Caco-2 (cell line): Measurements from ENCODE around the gene RFNG. TPM values are rescaled to one million over a fixed set of nuclear protein-coding genes. Genes with fewer than 3 reads are reported as not detected.

Experiments
- BruUV-seq: library from RNA; stranded (reverse); fragments of 400-500 nt; replicated peaks from 2 replicates; lab custom pipeline; 2021; lab: Mats Ljungman, UMichigan
- CTCF ChIA-PET: fragments of 300-600 bp; sonication (Branson Sonifier 250); formaldehyde crosslinking; loops from one replicate; lab custom pipeline; 2022; ENCODE audit warnings: antibody characterized with exemption; lab: Charles Lee
- POLR2A ChIA-PET: fragments of 300-600 bp; sonication (Branson Sonifier 250); formaldehyde crosslinking; loops from one replicate; lab custom pipeline; 2022; ENCODE audit warnings: antibody characterized with exemption; lab: Charles Lee
- DNase-seq, 2 experiments: peaks; one replicate each; pipeline versions ENCODE4 v3.0.0 to v3.0.0-alpha.2; 2020 to 2022
- H3K27me3 ChIP-seq: replicated peaks from 2 replicates; pipeline ENCODE4 v1.6.0; 2011; ENCODE audit warnings: low read length; ENCODE audit not compliant: control insufficient read depth, insufficient read depth
- H3K36me3 ChIP-seq: 2 replicates; pipeline ENCODE4 v1.5.1; 2011; ENCODE audit warnings: low read length; ENCODE audit not compliant: control insufficient read depth, insufficient read depth
- H3K4me1 ChIP-seq: fragments of 250-450 bp; sonication (Bioruptor Pico); 2 replicates; pipeline ENCODE4 v1.5.1; 2020; ENCODE audit warnings: mild to moderate bottlenecking
- H3K4me3 ChIP-seq: 2 replicates; pipeline ENCODE4 v1.5.1; 2011; ENCODE audit warnings: low read depth, mild to moderate bottlenecking, control low read depth, low read length
- H3K9me3 ChIP-seq: fragments of 250-450 bp; sonication (Bioruptor Pico); 2 replicates; pipeline ENCODE4 v1.5.1; 2020; ENCODE audit warnings: mild to moderate bottlenecking, moderate library complexity
- H3K27ac Mint-ChIP-seq: one replicate; pipeline ENCODE4 v1.8.0; 2022; ENCODE audit warnings: mixed read lengths; ENCODE audit not compliant: unreplicated experiment
- H3K27me3 Mint-ChIP-seq: one replicate; pipeline ENCODE4 v1.8.0; 2022; ENCODE audit warnings: mixed read lengths; ENCODE audit not compliant: insufficient read depth, unreplicated experiment
- H3K36me3 Mint-ChIP-seq: one replicate; pipeline ENCODE4 v1.8.0; 2022; ENCODE audit warnings: mild to moderate bottlenecking, mixed read lengths; ENCODE audit not compliant: insufficient read depth, unreplicated experiment
- H3K4me1 Mint-ChIP-seq: one replicate; pipeline ENCODE4 v1.8.0; 2022; ENCODE audit warnings: low read depth, mixed read lengths; ENCODE audit not compliant: unreplicated experiment
- H3K4me3 Mint-ChIP-seq: one replicate; pipeline ENCODE4 v1.8.0; 2022; ENCODE audit warnings: mild to moderate bottlenecking, moderate library complexity, mixed read lengths; ENCODE audit not compliant: unreplicated experiment
- H3K9me3 Mint-ChIP-seq: one replicate; pipeline ENCODE4 v1.8.0; 2022; ENCODE audit warnings: mixed read lengths; ENCODE audit not compliant: unreplicated experiment
- CTCF ChIP-seq, 2 experiments: fragments of 200-600 bp in 1 of 2; IDR thresholded peaks; 1 replicate in 1 of 2; 2 replicates in 1 of 2; pipeline versions ENCODE4 v1.5.1 to v1.8.0; 2011 to 2022; ENCODE audit warnings: antibody characterized with exemption in 1 of 2, control low read depth in 1 of 2, inconsistent platforms in 1 of 2, low read depth in 1 of 2, low read length in 1 of 2, mild to moderate bottlenecking in 1 of 2, moderate library complexity in 1 of 2; ENCODE audit not compliant: insufficient read depth in 1 of 2, severe bottlenecking in 1 of 2, unreplicated experiment in 1 of 2
- intact Hi-C: fragments of 100-400 bp; cut with micrococcal nuclease; formaldehyde crosslinking; loops from one replicate; pipeline ENCODE4 v1.10.0; 2022; ENCODE audit not compliant: unreplicated experiment
- total RNA-seq: library from RNA; stranded (reverse); gene quantifications from 2 replicates; pipeline ENCODE4 v1.2.3, GENCODE V29; 2022

The RFNG gene
- total RNA-seq, 1 experiment from 2014 or later: 35.5 TPM

GRCh38 chr17:82060001-82060380 is 8.4 kb upstream of the RFNG start:
- intact Hi-C loops: no loop called here
- no peak for DNase-seq
- CTCF ChIA-PET: interaction anchor here (1.7 kb wide), 1 partner anchor 30 kb away, joined by 5 read pairs; no protein-coding TSS in a partner anchor
- Mint-ChIP-seq H3K4me3 (no peak overlapping the region), H3K9me3 (no peaks in the 10 kb centered on the region), H3K36me3 (peaks cover 69% of the 10 kb centered on the region), H3K4me1 (no peaks in the 10 kb centered on the region), H3K27me3 (no peaks in the 10 kb centered on the region), H3K27ac (no peak overlapping the region)
- no peak for TF ChIP-seq CTCF (IDR thresholded peaks at IDR 0.05; ENCODE audit: insufficient read depth in 1 of 2, low read depth in 1 of 2, low read length in 1 of 2, severe bottlenecking in 1 of 2, unreplicated experiment in 1 of 2)
- H3K36me3 ChIP-seq: peaks cover 3% of the 10 kb centered on the region
- H3K4me3 ChIP-seq: no peak overlapping the region
- no peaks in the 10 kb centered on the region for H3K27me3 ChIP-seq
- no TSS peak for BruUV-seq
- no peaks in the 10 kb centered on the region for H3K9me3 ChIP-seq
- H3K4me1 ChIP-seq: 0 out of 2 replicates have a peak, but pooled peaks cover 5% of the 10 kb centered on the region
- POLR2A ChIA-PET: interaction anchor here (0.6 kb wide), 1 partner anchor 146 kb away, joined by 3 read pairs; no protein-coding TSS in a partner anchor

- 0 out of 2 replicates have a peak, but pooled peaks cover under 1% of the 10 kb centered on the region for H3K4me1 ChIP-seq
- no TSS peak for BruUV-seq
- no peaks in the 10 kb centered on the region for H3K27me3 Mint-ChIP-seq
- H3K4me3 Mint-ChIP-seq: no peak overlapping the region
- ChIA-PET CTCF (interaction anchor here (1.7 kb wide), 1 partner anchor 29 kb away, joined by 5 read pairs; no protein-coding TSS in a partner anchor), POLR2A (no interaction called here)
- no peaks in the 10 kb centered on the region for H3K9me3 Mint-ChIP-seq
- H3K36me3 ChIP-seq: peaks cover 3% of the 10 kb centered on the region
- H3K9me3 ChIP-seq: no peaks in the 10 kb centered on the region
- no peak for DNase-seq
- no peak overlapping the region for H3K27ac Mint-ChIP-seq
- no peaks in the 10 kb centered on the region for H3K4me1 Mint-ChIP-seq
- H3K27me3 ChIP-seq: no peaks in the 10 kb centered on the region
- H3K36me3 Mint-ChIP-seq: peaks cover 74% of the 10 kb centered on the region
- no peak overlapping the region for H3K4me3 ChIP-seq
- no peak for TF ChIP-seq CTCF (IDR thresholded peaks at IDR 0.05; ENCODE audit: insufficient read depth in 1 of 2, low read depth in 1 of 2, low read length in 1 of 2, severe bottlenecking in 1 of 2, unreplicated experiment in 1 of 2)
- intact Hi-C loops: no loop called here
Observed at GRCh38 chr17:82059272-82060000, 7.8 kb upstream of the RFNG start.

GRCh38 chr17:82058855-82059249 is 7.2 kb upstream of the RFNG start:
- H3K27me3 ChIP-seq: no peaks in the 10 kb centered on the region
- no peak overlapping the region for H3K4me3 ChIP-seq
- intact Hi-C loops: no loop called here
- ChIA-PET POLR2A (no interaction called here), CTCF (no interaction called here)
- peaks cover 3% of the 10 kb centered on the region for H3K36me3 ChIP-seq
- no peak overlapping the region for H3K27ac Mint-ChIP-seq
- H3K4me1 Mint-ChIP-seq: no peaks in the 10 kb centered on the region
- BruUV-seq: no TSS peak
- no peak for TF ChIP-seq CTCF (IDR thresholded peaks at IDR 0.05; ENCODE audit: insufficient read depth in 1 of 2, low read depth in 1 of 2, low read length in 1 of 2, severe bottlenecking in 1 of 2, unreplicated experiment in 1 of 2)
- DNase-seq: no peak
- peaks cover 74% of the 10 kb centered on the region for H3K36me3 Mint-ChIP-seq
- no peaks in the 10 kb centered on the region for H3K4me1 ChIP-seq
- no peaks in the 10 kb centered on the region for H3K9me3 ChIP-seq
- no peak overlapping the region for H3K4me3 Mint-ChIP-seq
- H3K9me3 Mint-ChIP-seq: no peaks in the 10 kb centered on the region
- no peaks in the 10 kb centered on the region for H3K27me3 Mint-ChIP-seq
